ENCODE measurements around the gene POLR2M. TPM values are rescaled to one million over a fixed set of nuclear protein-coding genes. Genes with fewer than 3 reads are reported as not detected.

POLR2M gene
- total RNA-seq, 1 donor from 2014 or later = 70.8 TPM

GRCh38 chr15:57726411-57726810 lies 19.9 kb downstream of the POLR2M start:
- TF ChIP-seq CTCF (IDR thresholded peaks at IDR 0.05; ENCODE audit: unreplicated experiment) = no peak
- Mint-ChIP-seq H3K4me1 (ENCODE audit: unreplicated experiment) (peaks cover 15% of the 10 kb centered on the region), H3K27ac (ENCODE audit: unreplicated experiment) (no peak overlapping the region), H3K9me3 (ENCODE audit: unreplicated experiment) (no peaks in the 10 kb centered on the region), H3K27me3 (ENCODE audit: unreplicated experiment) (no peaks in the 10 kb centered on the region), H3K36me3 (ENCODE audit: low read depth, unreplicated experiment) (peaks cover 6% of the 10 kb centered on the region), H3K4me3 (ENCODE audit: unreplicated experiment) (no peak overlapping the region)
- no peak for DNase-seq (ENCODE audit: low spot score)

- Mint-ChIP-seq H3K4me1 (ENCODE audit: unreplicated experiment) (peaks cover 15% of the 10 kb centered on the region), H3K4me3 (ENCODE audit: unreplicated experiment) (no peak overlapping the region), H3K27ac (ENCODE audit: unreplicated experiment) (no peak overlapping the region), H3K9me3 (ENCODE audit: unreplicated experiment) (no peaks in the 10 kb centered on the region), H3K27me3 (ENCODE audit: unreplicated experiment) (no peaks in the 10 kb centered on the region), H3K36me3 (ENCODE audit: low read depth, unreplicated experiment) (peaks cover 6% of the 10 kb centered on the region)
- DNase-seq (ENCODE audit: low spot score) = no peak
- no peak for TF ChIP-seq CTCF (IDR thresholded peaks at IDR 0.05; ENCODE audit: unreplicated experiment)
Observed at GRCh38 chr15:57727031-57727430, 20.5 kb downstream of the POLR2M start.

GRCh38 chr15:57728436-57728835 lies 21.9 kb downstream of the POLR2M start:
- H3K4me1 Mint-ChIP-seq (ENCODE audit: unreplicated experiment) = peaks cover 10% of the 10 kb centered on the region
- DNase-seq (ENCODE audit: low spot score) = no peak
- H3K9me3 Mint-ChIP-seq (ENCODE audit: unreplicated experiment) = no peaks in the 10 kb centered on the region
- no peak for TF ChIP-seq CTCF (IDR thresholded peaks at IDR 0.05; ENCODE audit: unreplicated experiment)
- H3K27ac Mint-ChIP-seq (ENCODE audit: unreplicated experiment) = no peak overlapping the region
- H3K4me3 Mint-ChIP-seq (ENCODE audit: unreplicated experiment) = no peak overlapping the region
- peaks cover 6% of the 10 kb centered on the region for H3K36me3 Mint-ChIP-seq (ENCODE audit: low read depth, unreplicated experiment)
- H3K27me3 Mint-ChIP-seq (ENCODE audit: unreplicated experiment) = no peaks in the 10 kb centered on the region

GRCh38 chr15:57730876-57731275 lies 24.4 kb downstream of the POLR2M start:
- H3K27me3 Mint-ChIP-seq (ENCODE audit: unreplicated experiment) = no peaks in the 10 kb centered on the region
- peaks cover 10% of the 10 kb centered on the region for H3K4me1 Mint-ChIP-seq (ENCODE audit: unreplicated experiment)
- no peak for TF ChIP-seq CTCF (IDR thresholded peaks at IDR 0.05; ENCODE audit: unreplicated experiment)
- DNase-seq (ENCODE audit: low spot score) = no peak
- H3K27ac Mint-ChIP-seq (ENCODE audit: unreplicated experiment) = no peak overlapping the region
- no peak overlapping the region for H3K4me3 Mint-ChIP-seq (ENCODE audit: unreplicated experiment)
- no peaks in the 10 kb centered on the region for H3K9me3 Mint-ChIP-seq (ENCODE audit: unreplicated experiment)
- no peaks in the 10 kb centered on the region for H3K36me3 Mint-ChIP-seq (ENCODE audit: low read depth, unreplicated experiment)

- Mint-ChIP-seq H3K27me3 (ENCODE audit: unreplicated experiment) (no peaks in the 10 kb centered on the region), H3K4me3 (ENCODE audit: unreplicated experiment) (no peak overlapping the region), H3K9me3 (ENCODE audit: unreplicated experiment) (no peaks in the 10 kb centered on the region), H3K36me3 (ENCODE audit: low read depth, unreplicated experiment) (no peaks in the 10 kb centered on the region), H3K27ac (ENCODE audit: unreplicated experiment) (no peak overlapping the region), H3K4me1 (ENCODE audit: unreplicated experiment) (peaks cover 7% of the 10 kb centered on the region)
- no peak for DNase-seq (ENCODE audit: low spot score)
- TF ChIP-seq CTCF (IDR thresholded peaks at IDR 0.05; ENCODE audit: unreplicated experiment) = no peak
Observed at GRCh38 chr15:57731530-57732103, 25.1 kb downstream of the POLR2M start.
